EH (cell line): Measurements from ENCODE around the gene ZNF260.
"Not testable (repeated sequence)": the region's sequence is repeated elsewhere in the genome, so short reads cannot be mapped to it uniquely, and the experiment has no call there.

ENCODE experiments used
- DNase-seq: peaks from one replicate; pipeline ENCODE4 v3.0.0-alpha.2; 2015; ENCODE audit warnings: low read depth

ZNF260 gene

DNA sequence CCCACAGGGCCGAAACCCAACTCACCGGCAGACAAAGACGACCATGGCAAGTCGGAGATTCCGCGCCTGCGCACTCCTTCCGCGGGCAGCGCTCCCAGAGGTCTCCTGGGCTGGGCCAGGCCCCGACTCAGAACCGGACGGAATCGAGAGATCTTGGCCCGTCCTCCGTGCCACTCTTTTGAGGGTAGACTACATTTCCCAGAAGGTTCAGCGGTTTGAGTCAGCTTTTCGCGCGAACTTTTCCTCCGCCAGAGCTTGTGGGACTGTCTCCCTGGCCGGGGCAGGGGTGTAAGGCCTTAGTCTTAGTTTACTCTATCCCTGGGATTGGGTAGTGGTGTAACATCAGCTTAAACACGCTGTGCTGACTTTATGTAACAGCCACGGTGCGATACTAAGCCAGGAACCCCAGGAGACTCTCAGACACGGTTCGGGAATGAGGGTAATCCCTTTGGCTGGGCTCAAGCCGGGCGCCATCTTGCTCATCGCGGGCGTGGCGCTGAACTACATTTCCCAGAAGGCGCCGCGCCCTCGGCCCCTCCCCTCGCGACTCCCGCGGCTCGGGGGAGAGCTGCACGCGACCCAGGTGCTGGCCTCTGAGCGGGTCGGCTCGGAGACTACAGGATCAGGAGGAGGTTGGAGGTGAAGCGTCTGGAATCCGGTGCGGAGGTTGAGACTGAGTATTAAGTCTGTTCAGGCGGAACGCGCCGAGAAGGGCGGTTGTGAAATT, at the start of gene ZNF260:
TSS of gene ZNF260 (minus strand) at position 78 of the 727 bp plus-strand sequence. CDS start 13,033 bp downstream, outside the sequence.
- DNase-seq: peak; percentile 98

DNA sequence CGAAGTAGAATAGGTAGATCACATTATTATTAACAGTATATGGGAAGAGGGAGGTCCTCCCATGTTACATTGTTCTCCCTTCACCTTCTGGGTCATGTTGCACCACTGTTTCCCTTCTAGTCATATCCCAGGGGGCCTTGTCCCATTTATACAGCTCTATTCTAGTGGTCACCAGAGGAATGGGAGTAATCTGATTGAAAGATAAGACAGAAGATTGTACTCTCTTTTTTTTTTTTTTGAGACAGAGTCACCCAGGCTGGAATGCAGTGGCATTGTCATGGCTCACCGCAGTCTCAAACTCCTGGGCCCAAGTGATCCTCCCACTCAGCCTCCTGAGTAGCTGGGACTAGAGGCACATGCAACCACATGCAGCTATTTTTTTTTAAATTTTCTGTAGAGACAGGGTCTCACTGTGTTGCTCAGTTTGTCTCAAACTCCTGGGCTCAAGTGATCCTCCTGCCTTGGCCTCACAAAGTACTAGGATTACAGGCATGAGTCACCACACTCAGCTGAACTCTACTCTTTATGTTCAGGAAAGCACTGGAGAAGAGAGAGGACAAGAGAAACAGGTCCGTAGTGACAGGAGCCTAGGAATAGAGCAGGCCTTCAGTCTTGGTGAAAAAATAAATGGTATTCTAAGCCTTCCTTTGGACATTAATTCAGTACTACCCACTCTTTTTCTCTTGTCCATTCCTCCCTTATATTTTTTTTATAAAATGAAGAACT, 49.4 kb upstream of the ZNF260 start:
- peak; percentile 6 for DNase-seq

DNA sequence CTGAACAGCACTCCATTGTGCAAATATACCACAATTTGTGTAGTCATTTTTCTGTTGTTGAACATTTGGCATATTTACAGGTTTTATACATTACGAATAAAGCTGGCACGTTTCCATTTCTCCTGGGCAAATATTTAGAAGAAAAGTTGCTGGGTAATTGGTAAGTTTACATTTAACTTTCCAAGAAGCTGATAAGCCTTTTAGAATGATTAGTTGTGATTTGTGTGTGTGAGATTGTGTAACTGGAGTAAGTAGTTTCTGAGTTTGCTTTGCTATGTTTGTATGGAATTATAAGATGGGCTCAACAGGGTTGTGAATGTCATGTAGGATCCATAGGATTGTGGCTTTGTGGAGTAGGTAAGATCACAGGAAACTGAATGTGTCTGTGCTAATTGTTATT, 46.7 kb upstream of the ZNF260 start:
- DNase-seq: no peak

DNA sequence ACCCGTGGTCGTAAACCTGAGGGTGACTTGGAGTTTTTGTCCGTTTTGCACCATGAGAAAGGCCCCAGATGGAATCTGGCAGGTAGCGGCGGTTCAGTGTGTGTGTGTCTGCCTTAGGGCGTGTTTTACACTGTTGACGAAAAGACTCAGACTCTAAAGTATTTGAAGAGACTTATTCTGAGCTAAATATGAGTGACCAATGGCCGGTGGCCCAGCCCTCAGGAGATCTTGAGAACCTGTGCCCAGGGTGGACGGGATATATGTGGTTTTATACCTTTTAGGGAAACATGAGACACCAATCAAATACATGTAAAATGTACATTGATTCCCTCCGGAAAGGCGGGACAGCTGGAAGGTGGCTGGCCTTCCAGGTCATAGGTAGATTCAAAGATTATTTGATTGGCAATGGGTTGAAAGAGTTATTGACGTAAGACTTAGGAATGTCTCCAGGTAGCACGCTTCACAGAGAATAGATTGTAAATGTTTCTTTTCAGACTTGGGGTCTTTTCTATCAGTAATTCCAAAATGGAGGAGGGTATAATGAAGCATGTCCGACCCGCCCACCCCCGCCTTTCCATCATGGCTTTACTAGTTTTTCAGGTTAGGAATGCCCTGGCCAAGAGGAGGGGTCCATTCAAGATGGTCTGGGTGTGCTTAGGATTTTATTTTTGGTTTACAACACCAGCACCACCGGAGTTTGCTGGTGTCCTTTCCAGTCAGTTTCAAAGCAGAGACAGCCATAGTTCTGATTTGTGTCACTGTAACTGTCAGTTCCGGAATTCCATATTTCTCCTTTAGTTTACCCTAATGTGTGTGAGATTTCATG, 46.0 kb upstream of the ZNF260 start:
- DNase-seq: peak; percentile 28

DNA sequence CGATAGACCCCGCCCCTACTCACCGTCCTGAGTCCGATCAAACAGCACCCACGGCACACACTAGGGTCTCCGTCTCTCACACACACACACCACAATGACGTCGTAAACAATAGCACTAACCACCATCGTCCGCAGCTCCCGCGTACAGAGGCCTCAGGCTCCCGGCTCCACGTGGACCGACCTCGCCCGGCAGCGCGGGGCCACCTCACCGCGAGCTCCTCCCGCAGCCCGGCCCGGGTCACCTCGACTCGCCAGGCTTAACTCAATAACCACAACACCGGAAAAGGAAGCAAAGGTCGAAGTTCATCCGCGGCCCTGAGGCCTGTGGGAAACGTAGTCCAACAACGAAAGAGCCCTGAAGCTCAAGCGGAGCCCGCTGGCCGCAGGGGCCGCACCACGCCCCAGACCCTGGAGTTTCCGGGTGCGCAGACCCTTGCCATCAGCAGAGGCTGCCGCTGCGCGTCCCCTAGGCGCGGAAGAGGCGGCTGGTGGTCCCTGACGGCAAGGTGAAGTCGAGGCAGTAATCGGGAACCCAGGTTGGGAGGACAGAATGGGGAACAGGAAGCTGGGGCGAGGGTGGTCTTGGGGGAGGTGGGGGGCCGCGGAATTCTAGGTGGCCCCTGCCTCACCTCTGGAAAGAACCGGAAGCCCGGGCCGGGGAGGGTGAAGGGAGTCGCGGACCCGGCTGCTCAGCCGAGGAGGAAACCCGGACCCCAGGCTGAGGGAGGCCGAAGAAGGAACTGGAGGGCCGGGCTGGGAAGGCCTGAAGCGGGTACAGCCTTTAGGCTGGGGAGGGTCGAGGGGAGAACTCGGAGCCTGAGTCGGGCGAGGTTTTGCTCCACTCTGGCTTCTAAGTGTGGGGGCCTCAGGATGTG, 45.2 kb upstream of the ZNF260 start, which contains the start of gene ZNF529:
TSS of gene ZNF529 (minus strand) at position 273 of the 875 bp plus-strand sequence. CDS start 946 bp downstream, outside the sequence.
- peak; percentile 90 for DNase-seq

DNA sequence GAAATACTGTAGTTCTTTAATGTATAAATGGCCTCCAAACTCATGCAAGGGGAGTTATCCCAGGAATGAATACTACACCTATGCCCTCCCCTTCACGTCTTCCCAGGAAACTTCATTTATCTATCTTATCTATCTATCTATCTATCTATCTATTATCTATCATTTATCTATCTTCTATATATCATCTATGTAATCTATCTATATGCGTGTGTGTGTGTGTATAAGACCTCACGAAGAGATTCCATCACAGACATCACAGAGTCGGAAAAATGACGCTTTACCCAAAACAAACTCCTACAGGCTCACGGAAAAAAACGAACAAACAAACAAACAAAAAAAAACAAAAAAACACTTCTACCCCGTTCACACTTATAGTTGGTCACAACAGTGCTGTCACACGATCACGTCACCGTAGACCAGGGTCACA, 44.5 kb upstream of the ZNF260 start:
- no peak for DNase-seq

DNA sequence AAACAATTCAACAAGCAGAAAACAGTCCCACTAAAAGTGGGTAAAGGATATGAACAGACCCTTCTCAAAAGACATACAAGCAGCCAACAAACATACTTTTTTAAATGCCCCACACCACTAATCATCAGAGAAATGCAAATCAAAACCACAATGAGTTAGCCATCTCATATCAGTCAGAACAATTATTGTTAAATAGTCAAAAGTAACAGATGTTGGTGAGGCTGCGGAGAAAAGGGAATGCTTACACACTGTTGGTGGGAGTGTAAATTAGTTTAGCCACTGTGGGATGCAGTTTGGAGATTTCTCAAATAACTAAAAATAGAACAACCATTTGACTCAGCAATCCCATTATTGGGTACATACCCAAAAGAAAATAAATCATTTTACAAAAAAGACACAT, 36.3 kb upstream of the ZNF260 start:
- no peak for DNase-seq

DNA sequence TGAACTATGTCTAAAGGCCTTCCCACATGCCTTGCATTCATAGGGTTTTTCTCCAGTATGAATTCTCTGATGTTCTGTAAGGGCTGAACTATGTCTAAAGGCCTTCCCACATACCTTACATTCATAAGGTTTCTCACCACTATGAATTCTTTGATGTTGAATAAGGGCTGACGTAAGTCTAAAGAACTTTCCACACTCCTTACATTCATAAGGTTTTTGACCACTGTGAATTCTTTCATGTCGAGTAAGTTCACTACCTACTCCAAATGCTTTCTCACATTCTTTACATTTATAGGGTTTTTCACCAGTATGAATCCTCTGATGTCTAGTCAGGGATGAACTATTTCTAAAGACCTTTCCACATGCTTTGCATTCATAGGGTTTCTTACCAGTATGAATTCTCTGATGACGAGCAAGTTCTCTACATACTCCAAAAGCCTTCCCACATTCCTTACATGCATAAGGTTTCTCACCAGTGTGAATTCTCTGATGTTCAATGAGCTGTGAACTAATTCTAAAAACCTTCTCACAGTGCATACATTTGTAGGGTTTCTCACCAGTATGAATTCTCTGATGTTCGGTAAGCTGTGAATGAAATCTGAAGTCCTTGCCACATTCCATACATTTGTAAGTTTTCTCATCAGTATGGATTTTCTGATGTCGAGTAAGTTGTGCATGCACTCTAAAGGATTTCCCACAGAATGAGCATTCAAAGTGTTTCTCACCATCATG, 19.1 kb upstream of the ZNF260 start:
- peak; percentile 10 for DNase-seq

DNA sequence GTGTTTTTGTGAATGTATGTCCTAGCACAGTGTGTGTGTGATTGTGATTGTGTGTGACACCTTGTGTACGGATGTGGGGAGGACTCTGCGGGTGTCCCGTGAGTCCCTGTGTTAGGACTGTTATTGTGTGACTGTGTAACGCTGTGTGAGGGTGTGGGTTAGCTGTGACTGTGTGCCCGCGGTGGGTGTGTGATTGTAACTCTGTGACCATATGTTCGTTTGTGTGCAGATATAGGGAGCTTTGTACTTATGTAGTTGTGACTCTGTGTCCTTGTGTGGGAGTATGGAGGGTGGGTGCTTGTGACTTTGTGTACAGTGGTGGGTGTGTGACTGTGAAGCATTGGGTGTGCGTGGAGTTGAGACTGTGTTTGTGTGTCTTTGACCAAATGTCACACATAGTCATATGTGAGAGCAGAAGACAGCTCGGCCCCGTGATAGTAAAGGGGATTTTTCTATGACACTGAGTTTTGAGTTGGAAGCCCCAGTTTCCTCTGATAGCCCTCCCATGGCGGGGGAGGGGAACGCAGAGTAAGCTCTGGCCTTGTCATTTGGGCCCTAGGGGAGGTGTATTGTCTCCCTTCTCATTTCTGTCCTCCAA, 949 bp upstream of the ZNF260 start:
- no peak for DNase-seq

DNA sequence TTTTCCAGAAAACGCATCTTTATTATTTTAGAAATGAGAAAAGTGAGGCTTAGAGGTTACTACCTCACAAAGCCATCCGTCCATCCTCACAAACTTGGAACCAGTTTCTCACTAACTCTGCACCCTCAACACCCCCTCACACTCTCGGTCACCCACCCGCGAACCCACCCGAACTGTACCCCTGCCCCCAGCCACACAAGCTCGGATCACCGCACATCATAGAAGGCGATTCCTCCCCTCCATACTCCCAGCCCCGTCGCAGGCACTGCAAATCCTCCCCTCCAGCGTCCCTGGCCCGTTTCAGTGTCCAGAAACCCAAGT, 238 bp downstream of the ZNF260 start:
- DNase-seq: no peak

DNA sequence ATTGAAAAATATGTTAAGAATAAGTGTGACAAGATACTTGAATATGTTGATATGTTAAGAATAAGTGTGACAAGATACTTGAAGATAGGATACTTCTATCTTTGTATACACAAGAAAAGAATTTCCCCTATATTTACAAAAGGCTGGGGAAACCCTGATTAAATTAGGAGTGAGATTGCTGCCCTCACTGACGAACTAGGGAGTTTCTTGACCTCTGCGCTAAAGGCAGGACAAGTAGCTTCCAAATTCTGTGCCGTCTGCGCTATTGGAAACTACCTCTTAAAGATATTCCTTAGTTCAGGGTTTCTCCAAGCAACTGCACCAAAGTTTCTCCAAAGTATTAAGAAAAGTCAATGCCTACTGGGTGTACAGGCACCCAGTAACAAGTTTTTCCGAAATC, 730 bp downstream of the ZNF260 start:
- DNase-seq: peak; percentile 4

DNA sequence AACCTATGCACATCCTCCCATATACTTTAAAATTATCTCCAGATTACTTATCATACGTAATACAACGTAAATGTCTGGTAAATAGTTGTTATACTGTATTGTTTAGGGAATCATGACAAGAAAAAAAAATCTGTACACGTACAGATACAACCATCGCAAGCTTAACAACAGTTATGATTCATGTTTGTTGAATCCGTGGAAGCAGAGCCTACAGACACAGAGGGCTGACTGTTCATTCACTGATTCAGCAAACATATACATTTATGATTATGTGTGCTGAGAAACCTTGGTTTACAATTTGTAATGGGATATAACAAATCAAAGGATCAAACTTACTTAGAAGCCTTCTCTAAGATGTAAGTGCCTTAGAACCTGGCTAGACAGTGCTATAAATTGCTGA, 1.5 kb downstream of the ZNF260 start:
- DNase-seq: no peak

DNA sequence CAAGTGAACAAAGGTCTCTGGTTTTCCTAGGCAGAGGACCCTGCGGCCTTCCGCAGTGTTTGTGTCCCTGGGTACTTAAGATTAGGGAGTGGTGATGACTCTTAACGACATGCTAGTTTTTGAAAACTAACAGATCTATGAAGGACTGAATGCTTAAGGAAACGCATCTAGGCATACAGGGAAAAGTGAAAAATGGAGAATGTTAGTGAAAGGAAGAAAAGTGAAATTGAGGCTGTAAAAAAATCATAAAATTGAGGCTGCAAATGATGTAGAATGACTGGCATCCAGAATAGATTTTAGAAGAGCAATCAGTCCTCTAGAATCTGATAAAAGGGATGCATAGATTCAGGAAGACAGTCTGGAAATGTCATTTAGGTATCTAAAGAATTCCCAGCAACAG, 3.5 kb downstream of the ZNF260 start:
- DNase-seq: no peak

DNA sequence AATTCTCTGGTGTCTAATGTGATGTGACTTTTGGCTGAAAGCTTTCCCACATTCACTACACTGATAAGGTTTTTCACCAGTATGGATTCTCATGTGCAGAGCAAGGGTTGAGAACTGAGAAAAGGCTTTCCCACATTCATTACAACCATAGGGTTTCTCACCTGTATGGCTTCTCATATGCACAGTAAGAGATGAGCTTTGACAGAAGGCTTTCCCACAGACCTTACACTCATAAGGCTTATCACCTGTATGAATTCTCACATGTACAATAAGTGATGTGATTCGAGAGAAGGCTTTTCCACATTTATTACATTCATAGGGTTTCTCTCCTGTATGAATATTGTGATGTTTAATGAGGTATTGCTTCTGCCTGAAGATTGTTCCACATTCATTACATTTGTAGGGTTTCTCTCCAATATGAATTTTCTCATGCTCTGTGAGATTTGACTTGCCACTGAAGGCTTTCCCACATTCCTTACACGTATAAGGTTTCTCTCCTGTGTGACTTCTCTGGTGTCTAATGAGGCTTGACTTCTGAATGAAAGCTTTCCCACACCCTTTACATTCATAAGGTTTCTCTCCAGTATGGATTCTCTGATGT, 14.0 kb downstream of the ZNF260 start:
- peak; percentile 3 for DNase-seq

DNA sequence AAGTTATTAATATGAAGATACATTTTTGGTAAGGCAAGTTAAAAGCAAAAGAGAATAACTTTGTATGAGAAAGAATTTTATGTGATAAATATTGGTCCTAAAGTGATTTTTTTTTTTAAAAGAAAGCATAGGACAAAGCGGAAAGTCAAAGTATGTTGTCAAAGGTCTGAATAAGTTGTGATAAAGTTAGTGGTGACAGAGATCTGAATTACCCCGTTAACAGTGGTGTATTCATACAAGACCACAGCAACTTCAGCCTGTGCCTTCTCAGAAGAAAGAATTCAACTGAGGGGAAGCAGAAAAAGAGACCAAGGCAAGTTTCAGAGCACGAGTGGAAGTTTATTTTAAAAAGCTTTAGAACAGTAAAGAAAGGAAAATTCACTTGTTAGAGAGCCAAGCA, 19.7 kb downstream of the ZNF260 start:
- DNase-seq: no peak

DNA sequence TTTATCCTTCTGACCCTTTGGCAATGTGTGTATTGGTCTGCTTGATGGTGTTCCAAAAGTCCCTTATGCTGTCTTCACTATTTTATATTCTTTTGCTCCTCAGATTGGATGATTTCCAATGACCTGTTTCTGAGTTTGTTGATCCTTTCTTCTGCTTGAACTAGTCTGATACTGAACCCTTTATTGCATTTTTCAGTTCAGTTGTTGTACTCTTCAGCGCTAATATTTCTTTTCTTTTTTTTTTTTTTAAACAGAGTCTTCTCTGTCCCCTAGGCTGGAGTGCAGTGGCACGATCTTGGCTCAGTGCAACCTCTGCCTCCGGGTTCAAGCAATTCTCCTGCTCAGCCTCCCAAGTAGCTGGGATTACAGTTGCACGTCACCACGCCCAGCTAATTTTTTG, 26.1 kb downstream of the ZNF260 start:
- no peak for DNase-seq

DNA sequence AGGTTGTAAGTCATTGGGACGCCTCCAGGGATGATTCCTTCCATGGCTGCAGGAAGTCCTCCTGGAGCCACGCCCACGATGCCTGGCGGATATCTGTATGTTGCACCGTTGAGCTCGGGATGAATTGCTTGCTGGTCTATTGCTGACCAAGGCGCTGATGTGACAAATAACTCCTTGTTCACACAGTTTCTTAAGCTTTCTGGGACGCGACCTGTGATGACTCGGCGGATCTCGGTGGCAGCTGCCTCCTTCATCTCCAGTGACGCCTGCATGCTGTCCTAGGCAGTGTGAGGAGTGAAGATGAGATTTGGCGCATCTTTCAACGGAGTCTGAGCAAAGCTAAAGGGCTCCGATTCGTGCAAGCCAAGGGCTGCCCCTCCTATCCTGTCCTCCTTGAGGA, 31.1 kb downstream of the ZNF260 start:
- DNase-seq: no peak

DNA sequence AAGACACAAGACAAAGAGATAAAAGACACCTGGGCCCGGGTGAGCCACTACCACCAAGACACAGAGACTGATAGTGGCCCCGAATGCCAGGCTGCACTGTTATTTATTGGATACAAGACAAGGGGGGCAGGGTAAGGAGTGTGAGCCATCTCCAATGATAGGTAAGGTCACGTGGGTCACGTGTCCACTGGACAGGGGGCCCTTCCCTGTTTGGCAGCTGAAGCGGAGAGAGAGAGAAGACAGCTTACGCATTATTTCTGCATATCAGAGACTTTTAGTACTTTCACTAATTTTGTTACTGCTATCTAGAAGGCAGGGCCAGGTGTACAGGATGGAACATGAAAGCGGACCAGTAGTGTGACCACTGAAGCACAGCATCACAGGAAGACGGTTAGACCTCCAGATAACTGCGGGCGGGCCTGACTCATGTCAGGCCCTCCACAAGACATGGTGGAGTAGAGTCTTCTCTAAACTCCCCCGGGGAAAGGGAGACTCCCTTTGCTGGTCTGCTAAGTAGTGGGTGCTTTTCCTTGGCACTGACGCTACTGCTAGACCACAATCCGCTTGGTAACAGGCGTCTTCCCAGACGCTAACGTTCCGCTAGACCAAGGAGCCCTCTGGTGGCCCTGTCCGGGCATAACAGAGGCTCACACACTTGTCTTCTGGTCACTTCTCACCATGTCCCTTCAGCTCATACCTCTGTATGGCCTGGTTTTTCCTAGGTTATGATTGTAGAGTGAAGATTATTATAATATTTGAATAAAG, 35.2 kb downstream of the ZNF260 start:
- DNase-seq: peak; percentile 67

DNA sequence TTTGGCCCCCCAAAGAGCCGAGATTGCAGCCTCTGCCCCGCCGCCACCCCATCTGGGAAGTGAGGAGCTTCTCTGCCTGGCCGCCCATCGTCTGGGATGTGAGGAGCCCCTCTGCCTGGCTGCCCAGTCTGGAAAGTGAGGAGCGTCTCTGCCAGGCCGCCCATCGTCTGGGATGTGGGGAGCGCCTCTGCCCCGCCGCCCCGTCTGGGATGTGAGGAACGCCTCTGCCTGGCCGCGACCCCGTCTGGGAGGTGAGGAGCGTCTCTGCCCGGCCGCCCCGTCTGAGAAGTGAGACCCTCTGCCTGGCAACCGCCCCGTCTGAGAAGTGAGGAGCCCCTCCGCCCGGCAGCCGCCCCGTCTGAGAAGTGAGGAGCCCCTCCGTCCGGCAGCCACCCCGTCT, 37.2 kb downstream of the ZNF260 start:
- DNase-seq: not testable (repeated sequence)
